Tongue (tissue), 2 donors: Measurements from ENCODE around the gene CD320. TPM values are rescaled to one million over a fixed set of nuclear protein-coding genes. Genes with fewer than 3 reads are reported as not detected.
"Not testable (repeated sequence)": the region's sequence is repeated elsewhere in the genome, so short reads cannot be mapped to it uniquely, and the experiment has no call there.

ENCODE experiments used
- DNase-seq: peaks from one replicate; pipeline ENCODE4 v3.0.0-alpha.2; 2015
- total RNA-seq: library from RNA; depleted of rRNA; stranded (reverse); fragments of >200 nt; gene quantifications from one replicate; pipeline ENCODE4 v1.2.3, GENCODE V29; 2014

The CD320 gene
- total RNA-seq, result 16.4 TPM

DNA sequence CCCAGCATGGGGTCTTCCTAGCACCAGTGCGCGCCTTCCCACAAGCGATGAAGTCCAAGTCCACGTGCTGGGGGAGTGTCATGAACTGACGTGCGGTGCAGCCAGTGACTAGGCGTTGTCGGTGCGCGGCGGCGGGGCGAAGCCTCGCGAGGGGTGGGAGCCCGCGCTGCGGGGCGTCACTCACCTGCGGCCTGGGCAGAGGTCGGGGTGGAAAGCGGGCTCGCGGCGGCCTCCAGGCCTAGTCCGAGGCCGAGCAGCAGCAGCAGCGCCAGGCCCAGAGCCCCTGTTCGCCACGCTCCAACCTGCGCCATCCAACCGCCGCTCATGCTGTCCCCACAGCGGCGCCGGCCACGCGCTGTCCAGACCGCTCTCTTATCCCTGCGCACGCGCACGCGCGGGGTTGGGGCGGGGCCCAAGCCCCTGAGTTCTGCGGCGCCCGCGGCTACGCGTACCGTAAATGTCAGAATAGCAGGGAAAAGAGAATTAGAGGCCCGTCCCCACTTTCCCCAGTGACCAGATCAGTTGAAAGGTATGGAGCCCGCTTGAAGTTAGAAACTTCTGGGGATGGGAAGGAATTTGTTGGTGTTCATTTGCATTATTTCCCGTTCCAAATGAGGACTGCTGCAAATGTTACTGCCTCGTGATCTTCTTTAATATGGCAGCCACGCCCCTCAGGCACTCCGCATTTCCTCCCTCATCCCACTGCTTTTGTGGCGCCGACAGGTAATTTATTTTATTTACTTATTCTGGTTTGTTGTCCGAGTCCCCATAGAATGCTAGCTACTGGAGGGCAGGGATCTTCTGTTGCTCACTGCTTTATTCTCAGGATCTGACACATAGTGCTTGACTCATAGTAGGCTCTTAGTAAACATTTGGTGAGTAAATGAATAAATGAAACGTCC is at the start of gene CD320:
Gene CD320, minus strand, starts transcription at position 394 of the 902 bp plus-strand sequence. Its CDS starts 68 bp downstream, at position 326.
- peak; percentile 96 for DNase-seq

GRCh38 chr19:8357007-8357521 is 48.9 kb upstream of the CD320 start:
- no peak for DNase-seq

GRCh38 chr19:8355631-8356402 is 47.7 kb upstream of the CD320 start:
- DNase-seq, result no peak

DNA sequence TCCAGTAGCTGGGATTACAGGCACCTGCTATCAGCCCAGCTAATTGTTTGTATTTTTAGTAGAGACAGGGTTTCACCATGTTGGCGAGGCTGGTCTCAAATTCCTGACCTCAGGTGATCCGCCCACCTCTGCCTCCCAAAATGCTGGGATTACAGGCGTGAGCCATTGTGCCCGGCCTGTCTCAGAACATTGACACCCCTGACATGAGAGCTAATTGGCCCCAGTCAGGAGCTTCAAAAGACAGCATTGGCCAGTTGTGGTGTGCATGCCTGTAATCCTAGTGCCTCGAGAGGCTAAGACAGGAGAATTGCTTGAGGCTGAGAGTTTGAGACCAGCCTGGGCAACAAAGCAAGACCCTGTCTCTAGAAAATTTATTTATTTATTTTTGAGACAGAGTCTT is 44.7 kb upstream of the CD320 start:
- DNase-seq, result not testable (repeated sequence)

DNA sequence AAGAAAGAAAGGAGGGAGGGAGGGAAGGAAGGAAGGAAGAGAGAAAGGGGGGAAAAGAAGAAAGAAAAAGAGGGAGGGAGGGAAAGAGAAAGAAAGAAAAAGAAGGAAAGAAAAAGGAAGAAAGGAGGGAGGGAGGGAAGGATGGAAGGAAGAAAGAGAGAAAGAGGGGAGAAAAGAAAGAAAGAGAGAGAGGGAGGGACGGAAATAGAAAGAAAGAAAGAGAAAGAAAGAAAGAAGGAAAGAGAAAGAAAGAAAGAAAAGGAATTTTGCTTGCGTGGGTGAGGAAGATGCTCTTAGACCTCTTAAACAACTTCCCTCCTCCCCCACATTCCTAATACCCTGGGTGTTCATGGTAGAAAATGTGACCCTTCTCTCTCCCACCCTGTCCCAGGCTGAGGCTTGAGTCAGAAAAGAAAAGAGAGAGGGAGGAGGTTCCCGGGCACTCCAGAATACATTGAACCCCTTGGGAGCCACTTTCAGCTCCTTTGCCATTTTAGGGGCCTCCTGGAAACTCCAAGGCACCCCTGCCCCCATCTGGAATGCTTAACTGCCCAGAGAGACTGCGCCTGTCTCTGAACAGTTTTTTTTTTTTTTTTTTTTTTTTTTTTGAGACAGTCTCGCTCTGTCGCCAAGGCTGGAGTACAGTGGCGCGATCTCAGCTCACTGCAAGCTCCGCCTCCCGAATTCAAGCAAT is 44.1 kb upstream of the CD320 start:
- DNase-seq, result no peak

DNA sequence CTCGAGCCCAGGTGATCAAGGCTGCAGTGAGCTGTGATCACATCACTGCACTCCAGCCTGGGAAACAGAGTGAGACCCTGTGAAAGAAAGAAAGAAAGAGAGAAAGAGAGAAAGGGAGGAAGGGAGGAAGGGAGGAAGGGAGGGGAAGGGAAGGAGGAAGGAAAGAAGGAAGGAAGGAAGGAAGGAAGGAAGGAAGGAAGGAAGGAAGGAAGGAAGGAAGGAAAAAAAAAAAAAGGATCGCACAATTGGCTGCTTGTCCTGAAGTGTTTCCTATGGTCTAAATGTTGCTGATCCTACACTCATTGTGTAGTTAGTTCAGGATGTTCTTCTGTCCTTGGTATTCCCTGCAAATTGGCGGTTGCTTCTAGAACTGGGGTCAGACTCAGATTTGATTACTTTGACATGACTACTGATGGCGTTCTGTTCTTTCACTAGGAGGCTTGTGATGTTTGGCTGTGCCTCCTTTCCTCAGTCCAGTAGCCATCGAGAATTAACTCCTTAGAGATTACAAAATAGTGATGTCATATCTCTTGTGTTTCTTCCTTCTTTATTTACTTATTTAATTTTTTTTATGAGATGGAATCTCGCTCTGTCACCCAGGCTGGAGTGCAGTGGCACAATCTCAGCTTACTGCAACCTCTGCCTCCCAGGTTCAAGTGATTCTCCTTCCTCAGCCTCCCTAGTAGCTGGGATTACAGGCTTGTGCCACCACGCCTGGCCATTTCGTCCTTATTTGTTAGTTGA is 41.6 kb upstream of the CD320 start:
- not testable (repeated sequence) for DNase-seq

DNA sequence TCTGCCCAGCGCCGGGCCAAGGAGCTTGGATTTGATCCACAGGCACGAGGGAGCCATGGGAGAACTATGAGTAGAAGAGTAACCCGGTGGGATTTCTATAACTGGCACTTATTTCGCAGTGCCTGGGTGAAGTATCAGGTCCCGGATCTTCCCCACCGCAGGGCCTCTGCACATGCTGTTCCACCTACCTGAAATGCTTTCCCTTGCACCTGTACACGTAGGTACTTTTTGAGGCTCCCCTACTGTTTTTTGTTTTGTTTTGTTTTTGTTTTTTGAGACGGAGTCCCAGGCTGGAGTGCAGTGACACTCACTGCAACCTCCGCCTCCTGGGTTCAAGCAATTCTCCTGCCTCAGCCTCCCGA is 35.3 kb upstream of the CD320 start:
- no peak for DNase-seq

GRCh38 chr19:8342684-8343482 is 34.7 kb upstream of the CD320 start, which contains the start of gene KANK3:
Gene KANK3, minus strand, starts transcription at chr19:8343262. Its CDS starts 5,434 bp downstream, at chr19:8337828.
- DNase-seq, result peak; percentile 91

GRCh38 chr19:8342316-8342683 is 34.1 kb upstream of the CD320 start:
- no peak for DNase-seq

- not testable (repeated sequence) for DNase-seq
Measured at GRCh38 chr19:8341504-8341903, 33.3 kb upstream of the CD320 start.

DNA sequence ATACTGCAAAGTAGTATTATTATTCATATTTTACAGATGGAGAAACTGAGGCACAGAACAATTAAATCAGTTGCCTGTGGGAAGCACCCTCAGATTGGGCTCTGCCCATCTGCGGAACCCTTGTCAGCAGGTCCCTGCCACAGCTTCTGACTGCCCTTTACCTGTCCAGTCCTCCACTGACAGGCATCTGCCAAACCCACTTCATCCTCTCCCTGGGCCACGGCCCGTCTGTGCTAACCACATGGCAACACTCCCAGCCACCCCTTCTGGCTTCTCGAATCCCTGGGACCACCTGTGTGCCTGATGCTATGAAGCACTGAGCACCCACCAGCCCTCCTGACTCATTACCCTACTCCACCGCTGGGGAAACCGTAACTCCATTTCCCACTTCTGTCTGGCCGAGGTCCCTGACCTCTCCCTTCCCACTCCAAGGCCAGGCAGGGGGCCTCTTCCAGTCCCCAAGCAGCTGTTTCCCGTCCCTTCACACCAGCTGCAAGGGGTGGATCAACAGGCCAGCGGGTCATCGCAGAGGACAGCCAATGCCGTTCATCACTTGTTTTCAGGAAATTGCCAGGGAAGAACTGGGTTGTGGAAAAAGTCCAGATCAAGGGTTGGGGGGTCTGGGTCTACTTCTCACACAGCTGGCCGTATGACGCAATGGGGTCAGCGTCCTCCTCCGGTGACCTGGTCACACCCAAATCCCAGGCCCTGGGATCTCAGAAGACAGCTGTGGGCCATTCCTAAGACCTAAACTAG is 32.4 kb upstream of the CD320 start:
- no peak for DNase-seq

DNA sequence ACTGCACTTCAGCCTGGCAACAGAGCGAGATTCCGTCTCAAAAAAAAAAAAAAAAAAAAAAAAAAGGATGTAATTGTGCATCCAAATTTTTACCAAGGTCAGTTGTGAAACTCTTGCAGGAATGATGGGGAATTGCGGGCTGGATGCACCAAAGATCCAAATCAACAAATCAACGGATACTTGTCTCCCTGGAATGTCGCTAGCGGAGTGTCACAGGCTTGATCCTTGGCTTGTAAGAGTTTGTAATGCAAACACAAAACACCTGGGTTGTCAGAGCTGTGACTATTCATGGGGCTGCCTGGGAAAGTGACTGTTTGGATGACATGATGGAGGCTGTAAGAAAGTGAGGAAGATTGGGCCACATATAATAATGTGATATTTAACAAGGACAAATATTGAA is 30.7 kb upstream of the CD320 start:
- DNase-seq, result no peak

DNA sequence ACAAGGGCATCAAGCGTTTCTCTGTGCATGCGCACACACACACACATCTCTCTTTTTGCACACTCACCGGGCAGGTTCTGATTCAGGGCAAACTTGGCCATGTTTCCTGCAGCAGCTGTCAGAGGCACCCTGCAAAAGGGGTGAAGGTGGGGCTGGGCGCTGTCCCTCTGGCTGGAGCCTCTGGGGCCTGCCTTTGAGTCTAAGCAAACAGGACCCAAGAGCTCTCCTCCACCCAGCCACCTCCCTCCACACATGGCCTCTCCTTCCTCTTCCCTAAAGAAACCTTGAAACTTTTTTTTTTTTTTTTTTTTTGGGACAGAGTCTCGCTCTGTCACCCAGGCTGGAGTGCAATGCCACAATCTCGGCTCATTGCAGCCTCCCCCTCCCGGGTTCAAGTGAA is 29.6 kb upstream of the CD320 start:
- no peak for DNase-seq

DNA sequence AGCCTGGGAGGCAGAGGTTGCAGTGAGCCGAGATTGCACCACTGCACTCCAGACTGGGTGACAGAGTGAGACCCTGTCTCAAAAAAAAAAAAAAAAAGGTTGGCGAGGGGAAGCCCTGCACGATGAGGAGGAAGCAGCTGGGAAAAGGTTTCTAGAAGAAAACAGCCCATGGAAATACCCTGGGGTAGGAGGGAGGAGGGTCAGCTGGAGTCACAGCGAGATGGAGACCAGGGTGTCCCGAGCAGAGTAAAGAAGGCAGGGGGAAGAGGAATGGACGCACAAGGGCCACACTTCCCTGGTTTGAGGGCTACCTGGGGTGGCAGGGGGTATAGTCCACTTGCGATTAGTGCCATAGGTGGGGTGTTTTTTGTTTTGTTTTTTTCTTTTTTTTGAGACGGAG is 28.5 kb upstream of the CD320 start:
- no peak for DNase-seq

DNA sequence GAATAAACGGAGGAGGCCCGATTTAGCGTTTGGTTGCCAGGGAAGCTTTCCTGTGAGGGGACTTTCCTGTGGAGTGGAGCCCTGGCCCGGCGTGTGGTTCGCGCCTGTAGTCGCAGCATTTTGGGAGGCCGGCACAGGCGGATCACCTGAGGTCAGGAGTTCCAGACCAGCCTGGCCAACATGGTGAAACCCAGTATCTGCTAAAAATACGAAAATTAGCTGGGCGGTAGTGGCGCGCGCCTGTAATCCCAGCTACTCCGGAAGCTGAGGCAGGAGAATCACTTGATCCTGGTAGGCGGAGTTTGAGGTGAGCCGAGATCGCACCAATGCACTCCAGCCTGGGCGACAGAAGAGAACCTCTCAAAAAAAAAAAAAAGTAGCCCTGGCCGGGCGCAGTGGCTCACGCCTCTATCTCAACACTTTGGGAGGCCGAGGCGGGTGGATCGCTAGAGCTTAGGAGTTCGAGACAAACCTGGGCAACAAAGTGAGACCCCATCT is 28.0 kb upstream of the CD320 start:
- no peak for DNase-seq

- DNase-seq, result no peak
Measured at GRCh38 chr19:8335343-8336071, 27.3 kb upstream of the CD320 start.

DNA sequence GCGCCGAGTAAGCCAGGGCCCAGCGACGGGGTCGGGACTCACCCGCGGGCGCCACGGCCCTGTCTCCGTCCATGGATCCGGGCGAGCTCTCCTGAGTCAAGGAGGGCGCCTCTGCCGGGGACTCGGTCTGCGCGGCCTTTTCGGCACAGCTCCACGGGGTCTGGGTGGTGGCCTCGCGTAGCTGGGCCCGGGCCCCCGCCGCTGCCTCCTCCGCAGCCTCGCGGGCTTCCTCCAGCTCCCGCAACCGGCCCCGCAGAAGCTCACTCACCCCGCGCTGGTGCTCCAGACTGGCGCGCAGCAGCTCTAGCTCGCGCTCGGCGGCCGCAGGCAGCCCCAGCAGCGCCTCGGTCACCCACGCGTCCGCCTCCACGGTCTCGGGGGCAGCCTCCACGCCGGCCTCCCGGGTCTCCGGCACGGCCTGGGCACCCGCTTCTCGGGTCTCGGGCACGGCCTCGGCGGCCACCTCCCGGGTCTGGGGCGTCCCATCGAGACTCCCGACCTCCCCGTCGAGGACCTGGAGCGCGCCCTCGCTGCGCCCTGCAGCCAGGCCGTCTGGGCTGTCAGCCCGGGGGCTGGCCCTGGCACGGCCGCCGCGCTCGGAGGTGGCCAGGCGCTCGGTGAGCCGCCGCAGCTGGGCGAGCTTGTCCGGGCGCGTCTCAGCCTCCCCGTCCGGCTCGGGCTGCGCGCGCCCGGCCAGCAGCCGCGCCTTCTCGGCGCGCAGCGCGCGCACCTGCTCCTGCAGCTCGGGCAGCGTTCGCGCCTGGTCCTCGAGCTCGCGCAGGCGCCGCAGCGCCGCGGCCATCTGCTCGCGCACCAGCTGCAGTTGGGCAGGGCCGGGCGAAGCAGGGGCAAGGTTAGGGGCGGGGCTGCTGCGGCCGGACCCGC is 26.5 kb upstream of the CD320 start:
- peak; percentile 88 for DNase-seq
